Type B pancreatic cell (in vitro differentiated cells): ENCODE results near the gene UNC13B. TPM values are rescaled to one million over a fixed set of nuclear protein-coding genes. Genes with fewer than 3 reads are reported as not detected.

Source experiments
- DNase-seq: peaks from one replicate; pipeline ENCODE4 v3.0.0; 2021; ENCODE audit warnings: mixed read lengths; ENCODE audit not compliant: unreplicated experiment; ENCODE audit errors: extremely low spot score
- H3K27ac Mint-ChIP-seq: 2 replicates; pipeline ENCODE4 v1.8.0; 2021; ENCODE audit warnings: mild to moderate bottlenecking, mixed read lengths
- H3K27me3 Mint-ChIP-seq: 2 replicates; pipeline ENCODE4 v1.8.0; 2021; ENCODE audit warnings: mixed read lengths
- H3K36me3 Mint-ChIP-seq: 2 replicates; pipeline ENCODE4 v1.8.0; 2021; ENCODE audit warnings: mixed read lengths
- H3K4me1 Mint-ChIP-seq: one replicate; pipeline ENCODE4 v1.8.0; 2021; ENCODE audit warnings: mixed read lengths; ENCODE audit not compliant: unreplicated experiment
- H3K4me3 Mint-ChIP-seq: 2 replicates; pipeline ENCODE4 v1.8.0; 2021; ENCODE audit warnings: mild to moderate bottlenecking, mixed read lengths
- H3K9me3 Mint-ChIP-seq: 2 replicates; pipeline ENCODE4 v1.8.0; 2021; ENCODE audit warnings: mixed read lengths
- CTCF ChIP-seq: fragments of 200-600 bp; sonication (generic); conservative IDR thresholded peaks from 2 replicates; pipeline ENCODE4 v1.5.0; 2021; ENCODE audit warnings: antibody characterized with exemption, mild to moderate bottlenecking
- total RNA-seq: library from RNA; stranded (reverse); gene quantifications from 2 replicates; pipeline ENCODE4 v1.2.1, GENCODE V29; 2021; ENCODE audit warnings: low replicate concordance

The UNC13B gene
- total RNA-seq, 1 donor from 2014 or later: 48.9 TPM

GRCh38 chr9:35313460-35313859 is 151.7 kb downstream of the UNC13B start:
- H3K4me1 Mint-ChIP-seq: no peaks in the 10 kb centered on the region
- no peak overlapping the region for H3K4me3 Mint-ChIP-seq
- H3K27me3 Mint-ChIP-seq: no peaks in the 10 kb centered on the region
- no peaks in the 10 kb centered on the region for H3K9me3 Mint-ChIP-seq
- no peak overlapping the region for H3K27ac Mint-ChIP-seq
- DNase-seq: no peak
- peaks cover 5% of the 10 kb centered on the region for H3K36me3 Mint-ChIP-seq
- no peak for TF ChIP-seq CTCF

- no peak for TF ChIP-seq CTCF
These were observed 152.1 kb downstream of the UNC13B start for GRCh38 chr9:35313916-35314315.

DNA sequence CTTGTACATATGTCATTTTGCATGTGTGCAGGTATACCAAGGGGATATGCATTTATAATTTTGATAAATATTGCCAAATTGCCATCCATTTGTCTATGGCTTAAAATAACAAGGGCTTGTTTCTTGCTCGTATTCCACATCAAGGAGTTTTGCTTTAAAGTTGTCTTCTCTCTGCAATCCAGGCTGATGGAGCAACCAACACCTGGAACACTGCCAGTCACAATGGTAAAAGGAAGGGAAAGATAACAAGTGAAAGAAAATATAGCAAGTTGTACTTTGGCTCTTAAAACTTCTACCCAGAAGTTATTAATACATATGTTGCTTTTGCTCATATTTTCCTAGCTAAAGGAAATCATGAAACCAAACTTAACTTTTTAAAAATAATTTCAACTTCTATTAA is 156.9 kb downstream of the UNC13B start:
- no peak for TF ChIP-seq CTCF
- Mint-ChIP-seq H3K4me3 (no peak overlapping the region), H3K27me3 (no peaks in the 10 kb centered on the region), H3K27ac (no peak overlapping the region), H3K4me1 (peaks cover 5% of the 10 kb centered on the region), H3K36me3 (peaks cover 16% of the 10 kb centered on the region), H3K9me3 (no peaks in the 10 kb centered on the region)
- no peak for DNase-seq

More at GRCh38 chr9:35313916-35314315, 152.1 kb downstream of the UNC13B start:
- H3K4me3 Mint-ChIP-seq: no peak overlapping the region
- H3K4me1 Mint-ChIP-seq: no peaks in the 10 kb centered on the region
- no peaks in the 10 kb centered on the region for H3K9me3 Mint-ChIP-seq
- peaks cover 8% of the 10 kb centered on the region for H3K36me3 Mint-ChIP-seq
- no peak for DNase-seq
- H3K27ac Mint-ChIP-seq: no peak overlapping the region
- H3K27me3 Mint-ChIP-seq: no peaks in the 10 kb centered on the region

- H3K36me3 Mint-ChIP-seq: peaks cover 25% of the 10 kb centered on the region
- no peak overlapping the region for H3K27ac Mint-ChIP-seq
- no peak for TF ChIP-seq CTCF
- no peaks in the 10 kb centered on the region for H3K27me3 Mint-ChIP-seq
- no peak for DNase-seq
- no peaks in the 10 kb centered on the region for H3K9me3 Mint-ChIP-seq
- no peak overlapping the region for H3K4me3 Mint-ChIP-seq
- H3K4me1 Mint-ChIP-seq: peaks cover 5% of the 10 kb centered on the region
These were observed 160.5 kb downstream of the UNC13B start for GRCh38 chr9:35322075-35322885.

DNA sequence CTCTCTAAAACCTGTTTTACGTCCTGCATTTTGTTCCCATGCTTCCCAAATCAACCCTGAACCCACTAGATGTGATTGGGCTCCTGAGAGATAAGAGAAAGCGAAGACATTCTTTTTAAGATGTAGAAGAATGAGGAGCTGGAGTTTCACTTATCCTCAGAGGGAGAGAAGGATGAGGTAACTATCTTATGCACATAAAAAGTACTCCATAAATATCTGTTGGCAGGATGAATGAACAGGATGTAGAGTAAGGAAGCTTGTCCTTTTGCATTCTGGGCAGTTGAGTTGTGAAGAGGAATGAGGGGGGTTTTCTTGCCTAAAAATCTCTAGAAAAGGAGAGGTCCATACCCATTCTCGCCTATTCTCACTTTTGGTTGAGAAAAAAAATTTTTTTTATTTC is 163.2 kb downstream of the UNC13B start:
- no peak for DNase-seq
- no peak overlapping the region for H3K4me3 Mint-ChIP-seq
- no peaks in the 10 kb centered on the region for H3K27me3 Mint-ChIP-seq
- H3K27ac Mint-ChIP-seq: no peak overlapping the region
- no peaks in the 10 kb centered on the region for H3K9me3 Mint-ChIP-seq
- H3K36me3 Mint-ChIP-seq: peaks cover 22% of the 10 kb centered on the region
- no peak for TF ChIP-seq CTCF
- peaks cover 5% of the 10 kb centered on the region for H3K4me1 Mint-ChIP-seq
